Psoas muscle (tissue), 8 donors: ENCODE results near the gene MAPK1IP1L. TPM values are rescaled to one million over a fixed set of nuclear protein-coding genes. Genes with fewer than 3 reads are reported as not detected.

Source experiments
- ATAC-seq, 4 donors: fragments of 200-7000 bp; cut with Tn5 transposase; one replicate each; pipeline ENCODE4 v1.9.1; 2020; ENCODE audit warnings: moderate library complexity in 3 of 4, mild to moderate bottlenecking in 2 of 4
- DNase-seq, 2 donors: peaks; one replicate each; pipeline ENCODE4 v3.0.0-alpha.2; 2020
- H3K27ac ChIP-seq: fragments of 200-600 bp; one replicate; pipeline ENCODE4 v1.8.0; 2022
- H3K27me3 ChIP-seq, 3 donors: fragments of 200-600 bp in 1 of 3; one replicate each; pipeline versions ENCODE4 v1.6.1 to v1.8.0; 2013 to 2022; ENCODE audit warnings: low read length in 2 of 3, mild to moderate bottlenecking in 2 of 3, moderate library complexity in 1 of 3; ENCODE audit not compliant: insufficient read depth in 3 of 3
- H3K36me3 ChIP-seq, 2 donors: fragments of 200-600 bp in 1 of 2; one replicate each; pipeline versions ENCODE4 v1.6.1 to v1.8.0; 2013 to 2022; ENCODE audit warnings: low read depth in 1 of 2, mild to moderate bottlenecking in 1 of 2, moderate library complexity in 1 of 2; ENCODE audit not compliant: insufficient read depth in 1 of 2
- H3K4me1 ChIP-seq: fragments of 200-600 bp; one replicate; pipeline ENCODE4 v1.8.0; 2022
- H3K4me3 ChIP-seq: fragments of 200-600 bp; one replicate; pipeline ENCODE4 v1.8.0; 2022; ENCODE audit warnings: mild to moderate bottlenecking
- H3K9me3 ChIP-seq: fragments of 200-600 bp; one replicate; pipeline ENCODE4 v1.8.0; 2022
- WGBS, 3 donors: extraction: QIAGEN DNeasy Blood & Tissue Kit; methylation state at CpG; one replicate each; pipeline versions ENCODE4 v1.1.6 to v1.1.7; 2013; 5-methylcytosine and 5-hydroxymethylcytosine counted together
- intact Hi-C, 2 donors: fragments of 100-400 bp; cut with DNase I; formaldehyde crosslinking; loops; one replicate each; pipeline versions ENCODE4 v1.11.0 to v1.14.2; 2022
- polyA plus RNA-seq, 3 donors: library from polyadenylated mRNA; stranded (reverse); fragments of 200-250 nt; gene quantifications; one replicate each; pipeline ENCODE4 v1.2.3, GENCODE V29; 2013
- total RNA-seq, 4 donors: library from RNA; stranded (reverse); fragmentation: NEBNext Ultra II Directional in 2 of 4; extraction: Animal tissue kit (Norgen Biotek cat#: 25700) in 2 of 4; gene quantifications; one replicate each; pipeline versions ENCODE4 v1.2.1 to v1.2.4, GENCODE V29; 2021 to 2023
- TF ChIP-seq, protein P1 (sequence below): fragments of 200-600 bp; IDR thresholded peaks from one replicate; pipeline ENCODE4 v1.8.0; 2022; ENCODE audit warnings: antibody characterized with exemption
- donor health status: healthy with polysubstance abuse.
- donor health status: DM: no; HTN: no; CAD: no; lungs with moderate emphysema.
- donor health status: Bipolar disorder and iron deficiency.
- donor health status: healthy.
- donor health status: DM: yes; HTN: yes; CAD: no.
- donor health status: DM: no; HTN: no; CAD: no.
- donor health status: DM: no; HTN: no; CAD: no.
- donor health status: DM: yes; HTN: yes; CAD: no.

MAPK1IP1L gene
- total and polyA plus RNA-seq, 7 donors: 17.6 to 60.1 (median 46.2) TPM

DNA sequence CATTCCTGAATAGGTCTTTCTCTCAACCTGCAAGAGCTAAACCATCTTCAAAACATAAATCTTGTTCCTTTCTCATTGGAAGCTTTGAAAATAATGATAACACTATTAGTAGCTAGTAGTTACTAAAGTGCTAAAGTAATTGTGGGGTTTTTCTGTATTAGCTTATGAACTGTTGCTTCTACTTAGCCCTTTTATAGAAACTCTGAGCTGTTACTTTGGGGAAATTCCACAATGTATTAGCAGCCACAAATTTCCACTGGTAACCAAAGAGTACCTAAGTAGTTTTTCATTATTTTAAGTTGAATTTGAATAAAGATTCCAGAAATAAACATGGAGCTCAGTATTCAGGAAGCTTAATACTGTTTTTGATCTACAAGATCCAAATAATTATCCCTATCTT is 6.4 kb upstream of the MAPK1IP1L start:
- Histone ChIP-seq H3K4me1 (no peaks in the 10 kb centered on the region), H3K27me3 (no peaks in the 10 kb centered on the region), H3K9me3 (no peaks in the 10 kb centered on the region), H3K4me3 (no peak overlapping the region), H3K36me3 (peaks cover 6 to 18% of the 10 kb centered on the region in 2 donors), H3K27ac (no peak overlapping the region)
- DNase-seq: no peak
- TF ChIP-seq, protein P1, sequence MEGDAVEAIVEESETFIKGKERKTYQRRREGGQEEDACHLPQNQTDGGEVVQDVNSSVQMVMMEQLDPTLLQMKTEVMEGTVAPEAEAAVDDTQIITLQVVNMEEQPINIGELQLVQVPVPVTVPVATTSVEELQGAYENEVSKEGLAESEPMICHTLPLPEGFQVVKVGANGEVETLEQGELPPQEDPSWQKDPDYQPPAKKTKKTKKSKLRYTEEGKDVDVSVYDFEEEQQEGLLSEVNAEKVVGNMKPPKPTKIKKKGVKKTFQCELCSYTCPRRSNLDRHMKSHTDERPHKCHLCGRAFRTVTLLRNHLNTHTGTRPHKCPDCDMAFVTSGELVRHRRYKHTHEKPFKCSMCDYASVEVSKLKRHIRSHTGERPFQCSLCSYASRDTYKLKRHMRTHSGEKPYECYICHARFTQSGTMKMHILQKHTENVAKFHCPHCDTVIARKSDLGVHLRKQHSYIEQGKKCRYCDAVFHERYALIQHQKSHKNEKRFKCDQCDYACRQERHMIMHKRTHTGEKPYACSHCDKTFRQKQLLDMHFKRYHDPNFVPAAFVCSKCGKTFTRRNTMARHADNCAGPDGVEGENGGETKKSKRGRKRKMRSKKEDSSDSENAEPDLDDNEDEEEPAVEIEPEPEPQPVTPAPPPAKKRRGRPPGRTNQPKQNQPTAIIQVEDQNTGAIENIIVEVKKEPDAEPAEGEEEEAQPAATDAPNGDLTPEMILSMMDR: no peak
- no peak for ATAC-seq
- intact Hi-C loops: no loop called here

DNA sequence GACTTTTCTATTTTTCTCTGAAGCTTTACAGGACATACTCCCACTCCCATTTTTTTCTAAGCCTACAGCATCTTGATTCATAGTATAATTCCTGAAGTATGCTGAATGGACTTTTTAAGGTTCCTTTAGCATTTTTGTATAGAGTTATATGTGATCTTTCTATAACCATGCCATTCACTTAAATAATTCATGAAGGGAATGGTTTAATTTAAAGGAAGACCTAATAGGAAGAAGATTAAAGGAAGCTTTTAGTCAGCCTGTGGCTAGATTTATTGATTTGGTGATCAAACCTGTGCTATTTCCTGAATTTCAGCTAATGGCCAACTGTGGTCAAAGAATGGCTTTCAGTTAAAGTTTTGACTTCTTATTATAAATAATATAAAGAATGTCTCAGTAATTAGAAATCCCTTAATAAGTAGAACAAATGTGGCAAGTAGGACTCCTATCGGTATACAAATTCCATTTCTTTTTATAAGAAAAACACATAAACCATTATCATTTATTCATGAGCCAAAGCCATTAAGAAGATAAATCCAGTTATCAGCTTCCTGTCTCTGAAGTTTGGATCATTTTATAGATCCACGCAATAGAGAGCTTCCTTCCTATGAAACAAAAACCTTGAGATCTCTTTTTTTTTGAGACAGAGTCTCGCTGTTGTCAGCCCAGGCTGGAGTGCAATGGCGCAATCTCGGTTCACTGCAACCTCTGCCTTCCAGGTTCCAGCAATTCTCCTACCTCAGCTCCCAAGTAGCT is 4.0 kb upstream of the MAPK1IP1L start:
- TF ChIP-seq, protein P1: no peak
- intact Hi-C loops: no loop called here
- no peak for DNase-seq
- peaks cover 4% of the 10 kb centered on the region for H3K4me1 ChIP-seq
- H3K36me3 ChIP-seq: peaks cover 6 to 18% of the 10 kb centered on the region in 2 donors
- no peak overlapping the region for H3K4me3 ChIP-seq
- no peaks in the 10 kb centered on the region for H3K9me3 ChIP-seq
- no peaks in the 10 kb centered on the region for H3K27me3 ChIP-seq
- WGBS, 3 donors: 92 to 97% (median 94%) methylated on average over 5 of the region's 5 CpGs
- ATAC-seq: no peak
- no peak overlapping the region for H3K27ac ChIP-seq

DNA sequence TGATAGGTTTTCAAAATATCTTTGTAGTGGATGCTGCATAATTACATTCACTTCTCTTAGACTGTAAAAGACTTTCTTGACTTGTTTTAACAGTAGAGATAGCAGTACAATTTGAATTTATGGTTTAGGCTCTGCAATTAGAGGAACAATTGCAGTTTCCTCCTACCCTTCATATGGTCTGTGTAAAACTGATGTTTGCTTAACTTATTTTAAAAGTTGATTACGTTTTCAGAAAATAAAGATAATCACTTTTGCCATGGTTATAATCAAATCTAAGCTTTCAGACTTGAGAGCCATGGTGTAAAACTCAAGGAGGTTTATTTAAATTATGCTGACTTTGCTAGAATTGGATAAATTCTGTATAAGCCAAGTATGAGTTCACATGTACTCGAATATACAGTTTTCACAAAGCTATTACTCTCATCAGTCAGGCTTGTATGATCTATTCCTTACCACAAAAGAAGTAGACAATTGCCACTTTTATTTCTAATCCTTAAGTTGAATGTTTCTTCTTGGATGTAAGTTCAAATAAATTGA is 2.5 kb upstream of the MAPK1IP1L start:
- Histone ChIP-seq H3K4me3 (no peak overlapping the region), H3K36me3 (peaks cover 1 to 14% of the 10 kb centered on the region in 2 donors), H3K27me3 (no peaks in the 10 kb centered on the region), H3K9me3 (no peaks in the 10 kb centered on the region), H3K27ac (no peak overlapping the region), H3K4me1 (peaks cover 11% of the 10 kb centered on the region)
- intact Hi-C loops: no loop called here
- no peak for ATAC-seq
- no peak for DNase-seq
- TF ChIP-seq, protein P1: no peak
- WGBS, 3 donors: 85 to 94% (median 87%) methylated on average over 2 of the region's 2 CpGs

DNA sequence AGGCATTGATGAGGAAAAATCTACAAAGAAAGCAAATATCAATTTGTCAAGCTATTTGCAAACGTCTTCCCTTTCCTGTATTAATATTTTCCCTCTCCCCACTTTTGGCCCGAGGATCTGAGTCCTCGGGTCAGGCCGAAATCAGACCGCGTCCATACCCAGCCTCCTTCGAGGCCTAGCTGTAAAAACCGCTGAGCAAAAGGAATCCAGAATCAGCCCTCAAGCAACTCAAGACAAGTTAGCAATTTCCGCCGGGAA is 353 bp upstream of the MAPK1IP1L start:
- H3K9me3 ChIP-seq: no peaks in the 10 kb centered on the region
- intact Hi-C loops: loop anchor here in 1 of 2 donors (10.0 kb wide), 1 partner anchor 364 kb away; the partner anchor contains the start of gene ATG14
- peaks cover 11% of the 10 kb centered on the region for H3K4me1 ChIP-seq
- TF ChIP-seq, protein P1: no peak
- DNase-seq (no peak), ATAC-seq (no peak)
- H3K27ac ChIP-seq: peak overlapping the region; percentile 100
- peaks cover 0 to 15% of the 10 kb centered on the region in 2 donors for H3K36me3 ChIP-seq
- H3K4me3 ChIP-seq: peak overlapping the region; percentile 97
- H3K27me3 ChIP-seq: no peaks in the 10 kb centered on the region
- WGBS, 3 donors: 1% methylated on average over 10 of the region's 10 CpGs
